NCI-H526 (cell line): ENCODE data around the gene ZNF281.
"Not testable (repeated sequence)": the region's sequence is repeated elsewhere in the genome, so short reads cannot be mapped to it uniquely, and the experiment has no call there.

ENCODE experiments used
- DNase-seq, 2 experiments: peaks; one replicate each; lab custom pipeline; 2025; lab: John Stamatoyannopoulos, UW

Gene ZNF281

DNA sequence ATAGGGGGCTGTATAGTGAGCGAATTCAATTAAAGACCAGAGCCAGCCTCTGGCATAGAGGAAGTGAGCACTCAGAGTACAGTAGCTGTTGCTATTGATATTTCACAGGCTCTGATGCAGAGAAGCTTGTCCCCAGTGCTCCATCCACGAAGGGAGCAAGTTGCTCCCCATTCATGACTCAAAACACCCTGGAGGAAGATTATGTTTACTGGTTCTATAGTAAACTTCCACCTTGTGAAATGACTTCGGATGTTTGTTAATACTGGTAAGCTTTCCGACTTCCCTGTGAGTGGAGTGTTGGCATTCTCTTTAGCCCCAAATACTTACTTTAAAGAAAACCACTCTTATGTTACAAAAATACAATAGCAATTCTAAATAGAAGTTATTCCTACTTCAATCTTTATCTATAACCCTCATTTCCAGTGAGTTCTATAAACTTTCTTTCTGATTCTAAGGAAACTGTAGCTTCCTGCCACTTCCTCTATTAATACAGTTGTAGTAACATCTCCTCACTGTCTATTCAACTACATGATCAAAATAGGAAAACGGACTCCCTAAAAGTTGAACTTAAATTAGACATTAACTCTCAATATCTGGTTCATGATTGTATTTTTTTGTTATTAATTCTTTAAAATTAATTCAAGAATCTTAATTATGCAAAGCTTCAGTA, 46.4 kb downstream of the ZNF281 start:
- DNase-seq, result no peak

GRCh38 chr1:200362421-200362820, 47.4 kb downstream of the ZNF281 start:
- DNase-seq, result no peak

- DNase-seq, result no peak
These were observed 50.1 kb downstream of the ZNF281 start for GRCh38 chr1:200359610-200360163.

DNA sequence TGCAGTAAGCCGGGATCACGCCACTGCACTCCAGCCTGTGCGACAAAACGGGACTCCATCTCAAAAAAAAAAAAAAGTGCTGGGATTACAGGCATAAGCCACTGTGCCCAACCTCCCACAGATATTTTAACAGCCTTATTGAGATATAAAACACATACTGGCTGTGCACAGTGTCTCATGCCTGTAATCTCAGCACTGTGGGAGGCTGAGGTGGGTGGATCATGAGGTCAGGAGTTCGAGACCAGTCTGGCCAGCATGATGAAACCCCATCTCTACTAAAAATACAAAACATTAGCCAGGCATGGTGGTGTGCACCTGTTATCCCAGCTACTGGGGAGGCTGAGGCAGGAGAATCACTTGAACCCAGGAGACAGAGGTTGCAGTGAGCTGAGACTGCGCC, 51.9 kb downstream of the ZNF281 start:
- not testable (repeated sequence) for DNase-seq

GRCh38 chr1:200355801-200356200, 54.0 kb downstream of the ZNF281 start:
- DNase-seq, result no peak
